Bronchial epithelial cell (primary cell): ENCODE data around the gene BTN3A1. TPM values are rescaled to one million over a fixed set of nuclear protein-coding genes. Genes with fewer than 3 reads are reported as not detected.

Experiments used
- DNase-seq: peaks from one replicate; pipeline ENCODE4 v3.0.0-alpha.2; 2010; ENCODE audit warnings: low read depth
- FAIRE-seq: peaks from 2 replicates; lab custom pipeline; 2011; peaks lifted over from hg19 to GRCh38; lab: Jason Lieb, UNC
- H3K27me3 ChIP-seq: 2 replicates; pipeline ENCODE4 v1.5.1; 2011; ENCODE audit warnings: low read length; ENCODE audit not compliant: control insufficient read depth, insufficient read depth
- H3K36me3 ChIP-seq: 2 replicates; pipeline ENCODE4 v1.5.1; 2011; ENCODE audit warnings: low read length; ENCODE audit not compliant: control insufficient read depth, insufficient read depth
- H3K4me3 ChIP-seq: 2 replicates; pipeline ENCODE4 v1.5.1; 2011; ENCODE audit warnings: mild to moderate bottlenecking, low read depth, low read length, control low read depth
- CTCF ChIP-seq: IDR thresholded peaks from 2 replicates; pipeline ENCODE4 v1.5.1; 2011; ENCODE audit warnings: mild to moderate bottlenecking, moderate library complexity, low read length, control low read depth, inconsistent platforms; ENCODE audit not compliant: insufficient read depth, severe bottlenecking
- total RNA-seq: library from RNA; depleted of rRNA; stranded (reverse); fragments of >200 nt; gene quantifications from 2 replicates; pipeline ENCODE4 v1.2.1, GENCODE V29; 2014

Gene BTN3A1
- total RNA-seq, 1 donor from 2014 or later = 3.9 TPM

- H3K36me3 ChIP-seq = no peaks in the 10 kb centered on the region
- FAIRE-seq = no peak
- TF ChIP-seq CTCF = no peak
These were observed 587 bp upstream of the BTN3A1 start for GRCh38 chr6:26401389-26401986.

GRCh38 chr6:26403893-26404292 is 1.8 kb downstream of the BTN3A1 start:
- H3K4me3 ChIP-seq = no peak overlapping the region
- H3K27me3 ChIP-seq = no peaks in the 10 kb centered on the region
- no peak for TF ChIP-seq CTCF
- no peak for FAIRE-seq
- no peak for DNase-seq
- no peaks in the 10 kb centered on the region for H3K36me3 ChIP-seq

More at GRCh38 chr6:26401389-26401986, 587 bp upstream of the BTN3A1 start:
- DNase-seq = no peak
- Histone ChIP-seq H3K27me3 (no peaks in the 10 kb centered on the region), H3K4me3 (peak overlapping the region; percentile 45)

- no peaks in the 10 kb centered on the region for H3K27me3 ChIP-seq
- no peaks in the 10 kb centered on the region for H3K36me3 ChIP-seq
- FAIRE-seq = no peak
- no peak for TF ChIP-seq CTCF
- no peak overlapping the region for H3K4me3 ChIP-seq
- DNase-seq = no peak
These were observed 2.5 kb downstream of the BTN3A1 start for GRCh38 chr6:26404546-26404945.

- Histone ChIP-seq H3K27me3 (no peaks in the 10 kb centered on the region), H3K4me3 (no peak overlapping the region), H3K36me3 (no peaks in the 10 kb centered on the region)
- no peak for TF ChIP-seq CTCF
- FAIRE-seq (no peak), DNase-seq (no peak)
These were observed 7.0 kb downstream of the BTN3A1 start for GRCh38 chr6:26408828-26409730.

GRCh38 chr6:26411751-26412150 is 9.7 kb downstream of the BTN3A1 start:
- H3K4me3 ChIP-seq = no peak overlapping the region
- DNase-seq = no peak
- H3K36me3 ChIP-seq = no peaks in the 10 kb centered on the region
- no peak for TF ChIP-seq CTCF
- FAIRE-seq = no peak
- H3K27me3 ChIP-seq = no peaks in the 10 kb centered on the region
